ENCODE measurements around the gene RASSF5. TPM values are rescaled to one million over a fixed set of nuclear protein-coding genes. Genes with fewer than 3 reads are reported as not detected.

RASSF5 gene
- total RNA-seq, 2 experiments from 2014 or later = 184 to 216 TPM

Small RNAs within 50 kb of the gene (microRNA-seq; reads per million reads assigned to microRNA genes)
- not detected for gene MIR6769B

Other genes starting within 250 kb of the RASSF5 start
- 10 to 100 TPM; 64.8 to 72.7 TPM for gene IKBKE, start 37.1 kb upstream of the RASSF5 start, total RNA-seq
- gene EIF2D, start 104.9 kb downstream of the RASSF5 start, total RNA-seq = 10 to 100 TPM; 51.7 to 68.4 TPM
- 10 to 100 TPM in 1 of 2 experiments, 1 to 10 TPM in 1; 9.5 to 12.7 TPM for gene DYRK3, start 128.0 kb downstream of the RASSF5 start, total RNA-seq
- 10 to 100 TPM; 85.7 to 93.8 TPM for gene MAPKAPK2, start 177.4 kb downstream of the RASSF5 start, total RNA-seq

All from activated CD8-positive, alpha-beta memory T cell treated with anti-CD3 and anti-CD28 coated beads, Interleukin-2, amount 10 ng/mL, durations not matched to agents 7 days and 5 days (primary cell).